OCI-LY7 (cell line): ENCODE results near the gene CEP20.

Experiments
- CTCF ChIP-seq: fragments of 200-600 bp; sonication (generic); conservative IDR thresholded peaks from 2 replicates; pipeline ENCODE4 v1.5.1; 2014; ENCODE audit warnings: mild to moderate bottlenecking, antibody characterized with exemption, low read length, moderate library complexity, mixed read lengths
- EZH2phosphoT487 ChIP-seq: fragments of 200-600 bp; sonication (generic); IDR thresholded peaks from 2 replicates; pipeline ENCODE4 v1.6.1; 2018; ENCODE audit warnings: low read depth, borderline replicate concordance, mild to moderate bottlenecking, mixed run types, antibody characterized with exemption, low read length, moderate library complexity, mixed read lengths

DNA sequence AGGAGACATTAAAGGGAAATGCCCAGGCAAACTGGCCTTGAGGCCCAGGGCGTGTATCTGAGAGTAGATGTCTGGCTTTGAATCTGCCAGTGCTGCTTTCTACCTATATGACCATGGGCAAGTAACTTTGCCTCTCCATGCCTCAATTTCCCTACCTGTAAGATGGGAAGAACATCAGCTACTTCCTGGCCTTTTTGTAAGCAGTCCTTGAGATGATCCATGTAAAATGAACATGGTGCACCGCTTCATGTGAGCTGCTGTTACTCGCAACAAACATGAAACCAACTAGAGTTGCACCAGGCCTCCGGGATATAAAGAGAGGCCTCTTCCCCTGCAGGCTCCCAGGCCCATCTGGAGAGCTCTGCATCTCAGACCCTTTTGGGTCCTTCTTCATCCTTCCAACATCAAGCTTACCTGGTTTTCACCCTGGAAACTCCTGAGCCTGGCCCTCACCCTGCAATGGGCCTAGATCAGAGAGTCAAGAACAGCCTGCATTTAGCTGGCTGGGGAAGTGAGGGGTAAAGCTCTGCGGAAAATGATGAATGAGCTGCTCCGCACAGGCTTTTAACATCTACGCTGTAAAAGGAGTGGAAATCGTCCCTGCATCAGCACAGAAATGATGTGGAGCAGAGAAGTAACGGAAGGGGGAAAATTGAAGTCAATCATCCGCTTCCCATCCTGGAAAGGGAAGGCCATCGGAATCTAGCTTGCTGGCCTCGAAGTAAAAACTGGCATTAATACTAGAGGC, 29.3 kb downstream of the CEP20 start:
- TF ChIP-seq CTCF (no peak), EZH2phosphoT487 (no peak)
